H7 (cell line): ENCODE measurements around the gene LAMTOR3. TPM values are rescaled to one million over a fixed set of nuclear protein-coding genes. Genes with fewer than 3 reads are reported as not detected.

Experiments used
- DNase-seq: peaks from one replicate; pipeline ENCODE4 v3.0.0; 2012
- H3K27me3 ChIP-seq: 2 replicates; pipeline ENCODE4 v1.6.0; 2011; ENCODE audit warnings: mild to moderate bottlenecking, low read length; ENCODE audit not compliant: control insufficient read depth, insufficient read depth
- H3K36me3 ChIP-seq: replicated peaks from 2 replicates; pipeline ENCODE4 v1.5.1; 2011; ENCODE audit warnings: low read length; ENCODE audit not compliant: control insufficient read depth, insufficient read depth
- H3K4me3 ChIP-seq: 2 replicates; pipeline ENCODE4 v1.5.1; 2011; ENCODE audit warnings: low read depth, mild to moderate bottlenecking, control low read depth, low read length, moderate library complexity; ENCODE audit not compliant: insufficient read depth
- total RNA-seq: library from RNA; depleted of rRNA; stranded (reverse); fragments of >200 nt; shearing (Covaris generic); gene quantifications from 2 replicates; pipeline ENCODE4 v1.2.3, GENCODE V29; 2014

The LAMTOR3 gene
- total RNA-seq, 1 experiment from 2014 or later, result 32.2 TPM

GRCh38 chr4:99885063-99885664, 9.1 kb downstream of the LAMTOR3 start:
- peak; percentile 22 for DNase-seq
- Histone ChIP-seq H3K4me3 (no peak overlapping the region), H3K27me3 (no peaks in the 10 kb centered on the region), H3K36me3 (peaks cover 1% of the 10 kb centered on the region)

GRCh38 chr4:99879458-99879857, 14.8 kb downstream of the LAMTOR3 start:
- no peak for DNase-seq
- Histone ChIP-seq H3K36me3 (peaks cover 1% of the 10 kb centered on the region), H3K4me3 (no peak overlapping the region), H3K27me3 (no peaks in the 10 kb centered on the region)

GRCh38 chr4:99878604-99879003, 15.6 kb downstream of the LAMTOR3 start:
- Histone ChIP-seq H3K27me3 (no peaks in the 10 kb centered on the region), H3K4me3 (no peak overlapping the region), H3K36me3 (peaks cover 1% of the 10 kb centered on the region)
- no peak for DNase-seq

GRCh38 chr4:99876946-99877345, 17.3 kb downstream of the LAMTOR3 start:
- Histone ChIP-seq H3K4me3 (no peak overlapping the region), H3K27me3 (no peaks in the 10 kb centered on the region), H3K36me3 (peaks cover 1% of the 10 kb centered on the region; the same call in 1 of the 2 replicates)
- DNase-seq, result no peak

- Histone ChIP-seq H3K27me3 (no peaks in the 10 kb centered on the region), H3K36me3 (no peaks in the 10 kb centered on the region), H3K4me3 (no peak overlapping the region)
- no peak for DNase-seq
These were observed 19.2 kb downstream of the LAMTOR3 start for GRCh38 chr4:99875071-99875470.

- no peak for DNase-seq
- H3K4me3 ChIP-seq, result no peak overlapping the region
- H3K27me3 ChIP-seq, result no peaks in the 10 kb centered on the region
- H3K36me3 ChIP-seq, result no peaks in the 10 kb centered on the region
These were observed 21.7 kb downstream of the LAMTOR3 start for GRCh38 chr4:99872570-99872969.

GRCh38 chr4:99868126-99868596, 26.1 kb downstream of the LAMTOR3 start:
- DNase-seq, result peak; percentile 4
- Histone ChIP-seq H3K27me3 (no peaks in the 10 kb centered on the region), H3K4me3 (no peak overlapping the region), H3K36me3 (no peaks in the 10 kb centered on the region)

GRCh38 chr4:99863804-99864203, 30.4 kb downstream of the LAMTOR3 start:
- Histone ChIP-seq H3K36me3 (no peaks in the 10 kb centered on the region), H3K27me3 (no peaks in the 10 kb centered on the region), H3K4me3 (no peak overlapping the region)
- DNase-seq, result no peak

- DNase-seq, result no peak
- no peak overlapping the region for H3K4me3 ChIP-seq
- no peaks in the 10 kb centered on the region for H3K36me3 ChIP-seq
- H3K27me3 ChIP-seq, result no peaks in the 10 kb centered on the region
These were observed 32.9 kb downstream of the LAMTOR3 start for GRCh38 chr4:99861120-99861905.

- H3K27me3 ChIP-seq, result no peaks in the 10 kb centered on the region
- no peak for DNase-seq
- no peaks in the 10 kb centered on the region for H3K36me3 ChIP-seq
- no peak overlapping the region for H3K4me3 ChIP-seq
These were observed 33.7 kb downstream of the LAMTOR3 start for GRCh38 chr4:99860521-99860920.

GRCh38 chr4:99859618-99860017, 34.6 kb downstream of the LAMTOR3 start:
- no peak for DNase-seq
- H3K4me3 ChIP-seq, result no peak overlapping the region
- H3K36me3 ChIP-seq, result no peaks in the 10 kb centered on the region
- no peaks in the 10 kb centered on the region for H3K27me3 ChIP-seq

- no peak for DNase-seq
- no peak overlapping the region for H3K4me3 ChIP-seq
- H3K36me3 ChIP-seq, result no peaks in the 10 kb centered on the region
- H3K27me3 ChIP-seq, result no peaks in the 10 kb centered on the region
These were observed 36.9 kb downstream of the LAMTOR3 start for GRCh38 chr4:99857307-99857706.

GRCh38 chr4:99856166-99856565, 38.1 kb downstream of the LAMTOR3 start:
- no peaks in the 10 kb centered on the region for H3K36me3 ChIP-seq
- DNase-seq, result no peak
- H3K27me3 ChIP-seq, result no peaks in the 10 kb centered on the region
- no peak overlapping the region for H3K4me3 ChIP-seq

GRCh38 chr4:99855678-99856077, 38.5 kb downstream of the LAMTOR3 start:
- Histone ChIP-seq H3K27me3 (no peaks in the 10 kb centered on the region), H3K36me3 (no peaks in the 10 kb centered on the region), H3K4me3 (no peak overlapping the region)
- DNase-seq, result no peak

GRCh38 chr4:99853999-99854398, 40.2 kb downstream of the LAMTOR3 start:
- no peak overlapping the region for H3K4me3 ChIP-seq
- no peaks in the 10 kb centered on the region for H3K27me3 ChIP-seq
- no peak for DNase-seq
- H3K36me3 ChIP-seq, result no peaks in the 10 kb centered on the region
